Measurements from ENCODE around the gene PWP2.

GRCh38 chr21:44086636-44087425, 20.4 kb upstream of the PWP2 start:
- TF ChIP-seq POLR2A (IDR thresholded peaks at IDR 0.05; ENCODE audit: low read length): no peak
- TF ChIP-seq GATA1 (IDR thresholded peaks at IDR 0.05; ENCODE audit: low read depth, low read length): no peak

Data from erythroblast (primary cell).